Endothelial cell of umbilical vein (primary cell): ENCODE measurements around the gene CDHR1. TPM values are rescaled to one million over a fixed set of nuclear protein-coding genes. Genes with fewer than 3 reads are reported as not detected.

Experiments used
- BruUV-seq: library from RNA; stranded (reverse); fragments of 400-500 nt; replicated peaks from 2 replicates; lab custom pipeline; 2021; lab: Mats Ljungman, UMichigan
- CTCF ChIA-PET: fragments of 300-600, 350-600 bp; sonication (Branson Sonifier 250); formaldehyde crosslinking; loops from one replicate; lab custom pipeline; 2021; ENCODE audit warnings: antibody characterized with exemption, inconsistent platforms; lab: Charles Lee
- POLR2A ChIA-PET: fragments of 300-600, 350-600 bp; sonication (Branson Sonifier 250); formaldehyde crosslinking; loops from one replicate; lab custom pipeline; 2021; ENCODE audit warnings: antibody characterized with exemption, inconsistent platforms; lab: Charles Lee
- DNase-seq: peaks from one replicate; pipeline ENCODE4 v3.0.0-alpha.2; 2011; ENCODE audit warnings: low read depth, low spot score
- FAIRE-seq: peaks from 2 replicates; lab custom pipeline; 2011; peaks lifted over from hg19 to GRCh38; lab: Jason Lieb, UNC
- H2AFZ ChIP-seq: 2 replicates; pipeline ENCODE4 v1.6.0; 2012; ENCODE audit warnings: low read depth, low read length, control low read depth, inconsistent platforms
- H3K27ac ChIP-seq: 2 replicates; pipeline ENCODE4 v1.5.1; 2011; ENCODE audit warnings: low read depth, mild to moderate bottlenecking, control low read depth, low read length, moderate library complexity; ENCODE audit not compliant: insufficient read depth
- H3K27me3 ChIP-seq, 2 experiments: 2 replicates each; pipeline versions ENCODE4 v1.6.0 to v1.6.1; 2011; ENCODE audit warnings: low read length in 2 of 2, mixed read lengths in 1 of 2; ENCODE audit not compliant: control insufficient read depth in 2 of 2, insufficient read depth in 2 of 2
- H3K36me3 ChIP-seq, 2 experiments: 2 replicates in 1 of 2; 3 replicates in 1 of 2; pipeline ENCODE4 v1.5.1; 2011; ENCODE audit warnings: low read length in 2 of 2, mild to moderate bottlenecking in 1 of 2, moderate library complexity in 1 of 2; ENCODE audit not compliant: control insufficient read depth in 2 of 2, insufficient read depth in 2 of 2; ENCODE audit errors: extremely low read depth in 1 of 2
- H3K4me1 ChIP-seq: 3 replicates; pipeline ENCODE4 v1.5.1; 2011; ENCODE audit warnings: mild to moderate bottlenecking, low read length; ENCODE audit not compliant: control insufficient read depth, insufficient read depth; ENCODE audit errors: extremely low read depth
- H3K4me2 ChIP-seq: 2 replicates; pipeline ENCODE4 v1.6.1; 2011; ENCODE audit warnings: low read length, control low read depth, mixed read lengths; ENCODE audit not compliant: insufficient read depth
- H3K4me3 ChIP-seq, 3 experiments: fragments of 200-600 bp in 1 of 3; sonication (generic), shearing (Covaris generic) in 1 of 3; replicated peaks in 1 of 3; 2 replicates each; pipeline ENCODE4 v1.5.1; 2011 to 2016; ENCODE audit warnings: control low read depth in 3 of 3, low read length in 3 of 3, mild to moderate bottlenecking in 2 of 3, inconsistent platforms in 1 of 3, low read depth in 1 of 3, moderate library complexity in 1 of 3; ENCODE audit not compliant: insufficient read depth in 1 of 3
- H3K79me2 ChIP-seq: 2 replicates; pipeline ENCODE4 v1.6.0; 2012; ENCODE audit warnings: low read length, inconsistent platforms; ENCODE audit not compliant: control insufficient read depth, insufficient read depth
- H3K9ac ChIP-seq: replicated peaks from 2 replicates; pipeline ENCODE3; 2011; ENCODE audit warnings: low read length, control low read depth; ENCODE audit not compliant: insufficient read depth; ENCODE audit errors: extremely low read depth
- H3K9me1 ChIP-seq: replicated peaks from 3 replicates; pipeline ENCODE4 v1.6.0; 2011; ENCODE audit warnings: mild to moderate bottlenecking, low read length; ENCODE audit not compliant: control insufficient read depth, insufficient read depth; ENCODE audit errors: extremely low read depth
- H3K9me3 ChIP-seq: replicated peaks from 2 replicates; pipeline ENCODE4 v1.5.1; 2012; ENCODE audit warnings: low read length, inconsistent platforms; ENCODE audit not compliant: control insufficient read depth, insufficient read depth
- H4K20me1 ChIP-seq: replicated peaks from 2 replicates; pipeline ENCODE3; 2011; ENCODE audit warnings: mild to moderate bottlenecking, low read length; ENCODE audit not compliant: control insufficient read depth, insufficient read depth; ENCODE audit errors: extremely low read depth
- CTCF ChIP-seq, 2 donors: IDR thresholded peaks; 1 replicate in 1 of 2; 2 replicates in 1 of 2; pipeline ENCODE4 v1.5.1; 2011; ENCODE audit warnings: low read length in 2 of 2, mild to moderate bottlenecking in 2 of 2, moderate library complexity in 2 of 2, control low read depth in 1 of 2, inconsistent platforms in 1 of 2, low read depth in 1 of 2; ENCODE audit not compliant: insufficient read depth in 1 of 2; ENCODE audit errors: extremely low read depth in 1 of 2
- EZH2 ChIP-seq: IDR thresholded peaks from 2 replicates; pipeline ENCODE4 v1.6.1; 2012; ENCODE audit warnings: borderline replicate concordance, low read depth, mild to moderate bottlenecking, moderate library complexity, low read length, inconsistent platforms; ENCODE audit not compliant: severe bottlenecking
- FOS ChIP-seq: IDR thresholded peaks from 2 replicates; pipeline ENCODE4 v1.6.1; 2011; ENCODE audit warnings: mild to moderate bottlenecking, low read length, moderate library complexity, borderline replicate concordance; ENCODE audit not compliant: insufficient read depth
- GATA2 ChIP-seq: IDR thresholded peaks from 2 replicates; pipeline ENCODE4 v1.7.0; 2011; ENCODE audit warnings: low read depth, mild to moderate bottlenecking, moderate library complexity, mixed read lengths, low read length; ENCODE audit not compliant: insufficient read length, insufficient read depth
- JUN ChIP-seq: IDR thresholded peaks from 2 replicates; pipeline ENCODE4 v1.6.1; 2011; ENCODE audit warnings: borderline replicate concordance, low read depth; ENCODE audit not compliant: insufficient read length, insufficient read depth
- MAX ChIP-seq: IDR thresholded peaks from 2 replicates; pipeline ENCODE4 v1.6.1; 2011; ENCODE audit not compliant: insufficient read depth, insufficient read length
- MYC ChIP-seq: IDR thresholded peaks from one replicate; pipeline ENCODE4 v1.6.1; 2011; ENCODE audit warnings: mild to moderate bottlenecking, low read depth, low read length
- POLR2A ChIP-seq: IDR thresholded peaks from 2 replicates; pipeline ENCODE4 v1.6.1; 2012; ENCODE audit warnings: low read depth, mild to moderate bottlenecking, control low read depth, low read length
- POLR2AphosphoS5 ChIP-seq: IDR thresholded peaks from 2 replicates; pipeline ENCODE4 v1.6.1; 2012; ENCODE audit warnings: low read depth, mild to moderate bottlenecking, control low read depth, low read length, moderate library complexity; ENCODE audit not compliant: insufficient read depth
- dilution Hi-C: fragments of 300-500 bp; cut with MboI; formaldehyde crosslinking; loops from one replicate; pipeline ENCODE4 v1.15.0; 2019; ENCODE audit warnings: low sequenced_read_pairs; ENCODE audit not compliant: extremely low pct_ligation_motif_present
- intact Hi-C: fragments of 100-400 bp; cut with micrococcal nuclease; formaldehyde crosslinking; loops from one replicate; pipeline ENCODE4 v1.10.0; 2022
- polyA plus RNA-seq, 4 experiments: library from polyadenylated mRNA; depleted of rRNA in 3 of 4; stranded (reverse) in 3 of 4; unstranded in 1 of 4; fragments of >200 nt; gene quantifications; 2 replicates each; pipeline versions ENCODE4 v1.2.1 to v1.2.3, GENCODE V29; 2011 to 2012; ENCODE audit warnings: missing spikeins in 1 of 4
- total RNA-seq: library from RNA; stranded (reverse); gene quantifications from 2 replicates; pipeline ENCODE4 v1.2.3, GENCODE V29; 2021

The CDHR1 gene
- total and polyA plus RNA-seq, 2 donors (not counting 3 experiments of a cell fraction or from before 2014, with no cell fraction given) = 0.11 to 0.53 TPM

GRCh38 chr10:84257343-84258020 lies 63.1 kb downstream of the CDHR1 start:
- no peaks in the 10 kb centered on the region for H4K20me1 ChIP-seq
- FAIRE-seq (no peak), DNase-seq (no peak)
- H3K27ac ChIP-seq = no peak overlapping the region
- intact Hi-C loops = no loop called here
- no peak overlapping the region for H3K9ac ChIP-seq
- H3K4me1 ChIP-seq = no peaks in the 10 kb centered on the region
- no peaks in the 10 kb centered on the region for H3K9me1 ChIP-seq
- H3K36me3 ChIP-seq = no peaks in the 10 kb centered on the region
- no peaks in the 10 kb centered on the region for H3K9me3 ChIP-seq
- no peak for TF ChIP-seq POLR2A
- no peak for TF ChIP-seq FOS
- no peak for TF ChIP-seq POLR2AphosphoS5
- TF ChIP-seq MYC = no peak
- TF ChIP-seq JUN = no peak
- TF ChIP-seq MAX = no peak
- TF ChIP-seq GATA2 = no peak
- no peak for TF ChIP-seq EZH2
- no peak for TF ChIP-seq CTCF (IDR thresholded peaks at IDR 0.05; ENCODE audit: extremely low read depth in 1 of 2, insufficient read depth in 1 of 2, low read depth in 1 of 2, low read length in 2 of 2)
- no peak overlapping the region for H2AFZ ChIP-seq
- H3K4me2 ChIP-seq = no peak overlapping the region
- H3K79me2 ChIP-seq = no peaks in the 10 kb centered on the region
- BruUV-seq = no TSS peak
- dilution Hi-C loops = no loop called here
- no peak overlapping the region for H3K4me3 ChIP-seq
- H3K27me3 ChIP-seq = peaks cover 4 to 7% of the 10 kb centered on the region in 2 experiments
- ChIA-PET CTCF (interaction anchor here (0.7 to 2.0 kb wide), 11 partner anchors 10 to 283 kb away, joined by 3 to 16 read pairs (median 4); partner anchors contain the start of gene RGR), POLR2A (no interaction called here)
